DOHH2 (cell line): ENCODE data around the gene WNT3A.

Experiments
- H3F3A ChIP-seq: fragments of 200-600 bp; sonication (generic), shearing (Covaris generic); 2 replicates; pipeline ENCODE4 v1.6.0; 2016; ENCODE audit warnings: antibody characterized with exemption, mild to moderate bottlenecking; ENCODE audit not compliant: control insufficient read depth, insufficient read depth
- H3K27ac ChIP-seq: fragments of 200-600 bp; sonication (generic); 2 replicates; pipeline ENCODE4 v1.5.1; 2014; ENCODE audit warnings: low read depth, mild to moderate bottlenecking, low read length, moderate library complexity
- H3K27me3 ChIP-seq: fragments of 200-600 bp; sonication (generic); 2 replicates; pipeline ENCODE4 v1.6.1; 2014; ENCODE audit warnings: mild to moderate bottlenecking, low read length, mixed read lengths; ENCODE audit not compliant: control insufficient read depth
- H3K36me3 ChIP-seq: fragments of 200-600 bp; sonication (generic); 2 replicates; pipeline ENCODE4 v1.6.1; 2014; ENCODE audit warnings: mild to moderate bottlenecking, low read length, moderate library complexity, mixed read lengths; ENCODE audit not compliant: control insufficient read depth
- H3K4me1 ChIP-seq: fragments of 200-600 bp; sonication (generic); 2 replicates; pipeline ENCODE4 v1.6.1; 2014; ENCODE audit warnings: mild to moderate bottlenecking, low read length, mixed read lengths; ENCODE audit not compliant: control insufficient read depth
- H3K4me2 ChIP-seq: fragments of 200-600 bp; sonication (generic); 2 replicates; pipeline ENCODE4 v1.6.0; 2014; ENCODE audit warnings: mild to moderate bottlenecking, low read length, moderate library complexity
- H3K4me3 ChIP-seq: fragments of 200-600 bp; sonication (generic); 2 replicates; pipeline ENCODE4 v1.5.1; 2014; ENCODE audit warnings: mild to moderate bottlenecking, low read length, mixed read lengths
- H3K79me2 ChIP-seq: fragments of 200-600 bp; sonication (generic); 2 replicates; pipeline ENCODE4 v1.6.1; 2014; ENCODE audit warnings: mild to moderate bottlenecking, low read length, mixed read lengths; ENCODE audit not compliant: control insufficient read depth
- H3K9me2 ChIP-seq: fragments of 200-600 bp; sonication (generic); replicated peaks from 2 replicates; pipeline ENCODE4 v1.6.1; 2014; ENCODE audit warnings: mild to moderate bottlenecking, low read length, mixed read lengths; ENCODE audit not compliant: control insufficient read depth
- H3K9me3 ChIP-seq: fragments of 200-600 bp; sonication (generic); 2 replicates; pipeline ENCODE4 v1.6.1; 2014; ENCODE audit warnings: antibody characterized with exemption, low read length, mixed read lengths; ENCODE audit not compliant: control insufficient read depth, insufficient read depth
- H4K20me1 ChIP-seq: fragments of 200-600 bp; sonication (generic); 2 replicates; pipeline ENCODE4 v1.6.0; 2014; ENCODE audit warnings: low read depth, mild to moderate bottlenecking, antibody characterized with exemption, low read length, moderate library complexity; ENCODE audit not compliant: control insufficient read depth, insufficient read depth
- CTCF ChIP-seq: fragments of 200-600 bp; sonication (generic); IDR thresholded peaks from one replicate; pipeline ENCODE4 v1.5.1; 2014; ENCODE audit warnings: antibody characterized with exemption, mild to moderate bottlenecking, low read depth, low read length; ENCODE audit not compliant: poor library complexity, severe bottlenecking
- EZH2phosphoT487 ChIP-seq: fragments of 200-600 bp; sonication (generic); IDR thresholded peaks from 2 replicates; pipeline ENCODE4 v1.6.1; 2017; ENCODE audit warnings: borderline replicate concordance, mild to moderate bottlenecking, antibody characterized with exemption, low read length, moderate library complexity, mixed read lengths

Gene WNT3A

GRCh38 chr1:228099331-228099732 is 92.5 kb downstream of the WNT3A start:
- Histone ChIP-seq H3F3A (peaks cover 23% of the 10 kb centered on the region), H3K36me3 (peaks cover 72% of the 10 kb centered on the region), H4K20me1 (peaks cover 11% of the 10 kb centered on the region), H3K4me3 (no peak overlapping the region), H3K27me3 (no peaks in the 10 kb centered on the region), H3K4me2 (no peak overlapping the region), H3K9me2 (no peaks in the 10 kb centered on the region), H3K79me2 (peaks cover 74% of the 10 kb centered on the region), H3K27ac (no peak overlapping the region), H3K4me1 (peaks cover 21% of the 10 kb centered on the region), H3K9me3 (peaks cover 9% of the 10 kb centered on the region)
- no peak for TF ChIP-seq EZH2phosphoT487
- no peak for TF ChIP-seq CTCF

- H3K4me1 ChIP-seq: peaks cover 24% of the 10 kb centered on the region
- peak overlapping the region; percentile 63 for H3K4me2 ChIP-seq
- TF ChIP-seq CTCF (no peak), EZH2phosphoT487 (no peak)
- H3K79me2 ChIP-seq: peaks cover 57% of the 10 kb centered on the region
- no peaks in the 10 kb centered on the region for H3K9me3 ChIP-seq
- peaks cover 11% of the 10 kb centered on the region; the same call in 1 of the 2 replicates for H4K20me1 ChIP-seq
- peaks cover 20% of the 10 kb centered on the region for H3F3A ChIP-seq
- peak overlapping the region; percentile 93 for H3K4me3 ChIP-seq
- peak overlapping the region; percentile 36; the same call in 1 of the 2 replicates for H3K27ac ChIP-seq
- H3K9me2 ChIP-seq: no peaks in the 10 kb centered on the region
- no peaks in the 10 kb centered on the region for H3K27me3 ChIP-seq
- peaks cover 63% of the 10 kb centered on the region for H3K36me3 ChIP-seq
These were observed 94.2 kb downstream of the WNT3A start for GRCh38 chr1:228100822-228101613.

GRCh38 chr1:228101614-228101993 is 94.8 kb downstream of the WNT3A start:
- Histone ChIP-seq H3F3A (peaks cover 20% of the 10 kb centered on the region), H3K27ac (peak overlapping the region; percentile 36; the same call in 1 of the 2 replicates), H3K4me2 (peak overlapping the region; percentile 63), H3K4me1 (peaks cover 24% of the 10 kb centered on the region), H3K9me2 (no peaks in the 10 kb centered on the region), H3K36me3 (peaks cover 63% of the 10 kb centered on the region), H3K4me3 (peak overlapping the region; percentile 93), H3K27me3 (no peaks in the 10 kb centered on the region), H3K9me3 (no peaks in the 10 kb centered on the region), H4K20me1 (peaks cover 8% of the 10 kb centered on the region; the same call in 1 of the 2 replicates), H3K79me2 (peaks cover 51% of the 10 kb centered on the region)
- TF ChIP-seq CTCF (no peak), EZH2phosphoT487 (no peak)
